Karpas-422 (cell line): ENCODE data around the gene CLDN25. TPM values are rescaled to one million over a fixed set of nuclear protein-coding genes. Genes with fewer than 3 reads are reported as not detected.
A peak's percentile ranks its signal among the peaks of the same experiment; 100 is the strongest.
"Not testable (repeated sequence)": the region's sequence is repeated elsewhere in the genome, so short reads cannot be mapped to it uniquely, and the experiment has no call there.

Source experiments
- DNase-seq: peaks from one replicate; pipeline ENCODE4 v3.0.0-alpha.2; 2015
- H2AFZ ChIP-seq: fragments of 200-600 bp; sonication (generic); 2 replicates; pipeline ENCODE4 v1.6.1; 2014; ENCODE audit warnings: antibody characterized with exemption, low read length, mixed read lengths
- H3K27ac ChIP-seq: fragments of 200-600 bp; sonication (generic); 2 replicates; pipeline ENCODE4 v1.5.1; 2014; ENCODE audit warnings: mild to moderate bottlenecking, low read length, moderate library complexity
- H3K27me3 ChIP-seq: fragments of 200-600 bp; sonication (generic); 2 replicates; pipeline ENCODE4 v1.6.1; 2014; ENCODE audit warnings: low read length, mixed read lengths
- H3K36me3 ChIP-seq: fragments of 200-600 bp; sonication (generic); 2 replicates; pipeline ENCODE4 v1.6.1; 2014; ENCODE audit warnings: low read length, mixed read lengths; ENCODE audit not compliant: insufficient read depth
- H3K4me1 ChIP-seq: fragments of 200-600 bp; sonication (generic); 2 replicates; pipeline ENCODE4 v1.6.1; 2014; ENCODE audit warnings: mild to moderate bottlenecking, low read length, mixed read lengths
- H3K4me2 ChIP-seq: fragments of 200-600 bp; sonication (generic); 2 replicates; pipeline ENCODE4 v1.6.1; 2014; ENCODE audit warnings: low read length, low read depth, mild to moderate bottlenecking; ENCODE audit not compliant: poor library complexity, severe bottlenecking
- H3K4me3 ChIP-seq: fragments of 200-600 bp; sonication (generic); 2 replicates; pipeline ENCODE4 v1.5.1; 2014; ENCODE audit warnings: mild to moderate bottlenecking, antibody characterized with exemption, low read length, mixed read lengths
- H3K79me2 ChIP-seq: fragments of 200-600 bp; sonication (generic); 2 replicates; pipeline ENCODE4 v1.6.1; 2014; ENCODE audit warnings: mild to moderate bottlenecking, low read length, mixed read lengths
- H3K9ac ChIP-seq: fragments of 200-600 bp; sonication (generic); 2 replicates; pipeline ENCODE4 v1.6.0; 2014; ENCODE audit warnings: low read length
- H3K9me2 ChIP-seq: fragments of 200-600 bp; sonication (generic), shearing (Covaris generic); replicated peaks from 2 replicates; pipeline ENCODE4 v1.6.0; 2014; ENCODE audit warnings: mild to moderate bottlenecking, low read length, moderate library complexity; ENCODE audit not compliant: insufficient read depth
- H3K9me3 ChIP-seq: fragments of 300-700, 200-600 bp; sonication (generic); 2 replicates; pipeline ENCODE4 v1.6.1; 2014; ENCODE audit warnings: low read length, mixed read lengths
- H4K20me1 ChIP-seq: fragments of 200-600 bp; sonication (generic); 2 replicates; pipeline ENCODE4 v1.6.1; 2014; ENCODE audit warnings: mild to moderate bottlenecking, antibody characterized with exemption, low read length, low read depth; ENCODE audit not compliant: insufficient read depth
- total RNA-seq: library from RNA; depleted of rRNA; stranded (reverse); fragments of >200 nt; shearing (Covaris generic); gene quantifications from 2 replicates; pipeline ENCODE4 v1.2.3, GENCODE V29; 2014; ENCODE audit warnings: low replicate concordance

CLDN25 gene
- total RNA-seq, 1 experiment from 2014 or later = not detected

- no peak overlapping the region for H3K9ac ChIP-seq
- peaks cover 27% of the 10 kb centered on the region for H3K4me1 ChIP-seq
- no peaks in the 10 kb centered on the region for H3K27me3 ChIP-seq
- H4K20me1 ChIP-seq = no peaks in the 10 kb centered on the region
- no peaks in the 10 kb centered on the region for H3K9me3 ChIP-seq
- H3K27ac ChIP-seq = no peak overlapping the region
- peak overlapping the region; percentile 62 for H3K4me2 ChIP-seq
- H3K9me2 ChIP-seq = no peaks in the 10 kb centered on the region
- 0 out of 2 replicates have a peak, but pooled peaks cover 4% of the 10 kb centered on the region for H3K36me3 ChIP-seq
- H2AFZ ChIP-seq = no peak overlapping the region
- H3K79me2 ChIP-seq = peaks cover 35% of the 10 kb centered on the region
- no peak for DNase-seq
- H3K4me3 ChIP-seq = peak overlapping the region; percentile 77; the same call in 1 of the 2 replicates
Observed at GRCh38 chr11:113771964-113772363, 7.6 kb upstream of the CLDN25 start.

- Histone ChIP-seq H3K4me3 (peak overlapping the region; percentile 77), H3K79me2 (peaks cover 28% of the 10 kb centered on the region), H3K27ac (no peak overlapping the region), H3K9me2 (no peaks in the 10 kb centered on the region), H3K27me3 (no peaks in the 10 kb centered on the region), H2AFZ (no peak overlapping the region; the same call in 1 of the 2 replicates), H3K9ac (peak overlapping the region; percentile 76), H3K9me3 (no peaks in the 10 kb centered on the region), H3K4me1 (peaks cover 27% of the 10 kb centered on the region), H4K20me1 (no peaks in the 10 kb centered on the region), H3K4me2 (peak overlapping the region; percentile 62), H3K36me3 (no peaks in the 10 kb centered on the region)
- no peak for DNase-seq
Observed at GRCh38 chr11:113773092-113773415, 6.5 kb upstream of the CLDN25 start.

GRCh38 chr11:113773416-113774173 is 6.0 kb upstream of the CLDN25 start, which contains the start of gene ZW10:
Gene ZW10, minus strand, starts transcription at chr11:113773692. Its CDS starts 26 bp downstream, at chr11:113773666.
- Histone ChIP-seq H3K79me2 (peaks cover 28% of the 10 kb centered on the region), H3K9me2 (no peaks in the 10 kb centered on the region), H3K27me3 (no peaks in the 10 kb centered on the region), H2AFZ (peak within 1 kb of the TSS; percentile 30; the same call in 1 of the 2 replicates), H3K4me2 (peak within 1 kb of the TSS; percentile 62), H3K9me3 (no peaks in the 10 kb centered on the region), H4K20me1 (no peaks in the 10 kb centered on the region), H3K9ac (peak within 1 kb of the TSS; percentile 76), H3K4me1 (peaks cover 27% of the 10 kb centered on the region), H3K4me3 (peak within 1 kb of the TSS; percentile 77), H3K36me3 (no peaks in the 10 kb centered on the region), H3K27ac (no peak within 1 kb of the TSS)
- peak; percentile 94 for DNase-seq

- Histone ChIP-seq H3K4me2 (peak overlapping the region; percentile 52), H3K79me2 (peaks cover 25% of the 10 kb centered on the region), H2AFZ (peak overlapping the region; percentile 30; the same call in 1 of the 2 replicates), H3K4me3 (peak overlapping the region; percentile 77), H4K20me1 (no peaks in the 10 kb centered on the region), H3K9me3 (no peaks in the 10 kb centered on the region), H3K9ac (peak overlapping the region; percentile 18; the same call in 1 of the 2 replicates), H3K27ac (no peak overlapping the region), H3K36me3 (no peaks in the 10 kb centered on the region), H3K27me3 (no peaks in the 10 kb centered on the region), H3K9me2 (no peaks in the 10 kb centered on the region), H3K4me1 (peaks cover 27% of the 10 kb centered on the region)
- no peak for DNase-seq
Observed at GRCh38 chr11:113774174-113774503, 5.5 kb upstream of the CLDN25 start.

- H3K27me3 ChIP-seq = no peaks in the 10 kb centered on the region
- no peak overlapping the region for H2AFZ ChIP-seq
- no peaks in the 10 kb centered on the region for H3K9me3 ChIP-seq
- no peak overlapping the region for H3K9ac ChIP-seq
- DNase-seq = no peak
- no peak overlapping the region for H3K4me3 ChIP-seq
- H3K36me3 ChIP-seq = no peaks in the 10 kb centered on the region
- no peaks in the 10 kb centered on the region for H3K9me2 ChIP-seq
- H4K20me1 ChIP-seq = no peaks in the 10 kb centered on the region
- no peak overlapping the region for H3K4me2 ChIP-seq
- no peak overlapping the region for H3K27ac ChIP-seq
- peaks cover 19% of the 10 kb centered on the region for H3K4me1 ChIP-seq
- peaks cover 2% of the 10 kb centered on the region for H3K79me2 ChIP-seq
Observed at GRCh38 chr11:113778111-113778910, 1.3 kb upstream of the CLDN25 start.

- H3K27me3 ChIP-seq = no peaks in the 10 kb centered on the region
- H3K36me3 ChIP-seq = no peaks in the 10 kb centered on the region
- H3K4me2 ChIP-seq = no peak overlapping the region
- no peaks in the 10 kb centered on the region for H3K9me3 ChIP-seq
- no peaks in the 10 kb centered on the region for H4K20me1 ChIP-seq
- no peaks in the 10 kb centered on the region for H3K79me2 ChIP-seq
- H2AFZ ChIP-seq = no peak overlapping the region
- H3K4me3 ChIP-seq = no peak overlapping the region
- no peaks in the 10 kb centered on the region for H3K9me2 ChIP-seq
- no peak for DNase-seq
- H3K4me1 ChIP-seq = no peaks in the 10 kb centered on the region
- no peak overlapping the region for H3K9ac ChIP-seq
- no peak overlapping the region for H3K27ac ChIP-seq
Observed at GRCh38 chr11:113781682-113782081, 2.1 kb downstream of the CLDN25 start.

- no peak overlapping the region for H2AFZ ChIP-seq
- no peaks in the 10 kb centered on the region for H3K27me3 ChIP-seq
- no peak for DNase-seq
- no peak overlapping the region for H3K27ac ChIP-seq
- no peaks in the 10 kb centered on the region for H3K4me1 ChIP-seq
- H4K20me1 ChIP-seq = no peaks in the 10 kb centered on the region
- no peak overlapping the region for H3K9ac ChIP-seq
- H3K79me2 ChIP-seq = no peaks in the 10 kb centered on the region
- no peak overlapping the region for H3K4me3 ChIP-seq
- no peaks in the 10 kb centered on the region for H3K9me3 ChIP-seq
- H3K9me2 ChIP-seq = no peaks in the 10 kb centered on the region
- no peaks in the 10 kb centered on the region for H3K36me3 ChIP-seq
- no peak overlapping the region for H3K4me2 ChIP-seq
Observed at GRCh38 chr11:113782134-113782533, 2.5 kb downstream of the CLDN25 start.

GRCh38 chr11:113789016-113789415 is 9.4 kb downstream of the CLDN25 start:
- not testable (repeated sequence) for H3K4me3 ChIP-seq, H3K79me2 ChIP-seq, H3K9me3 ChIP-seq, H4K20me1 ChIP-seq, DNase-seq, H2AFZ ChIP-seq, H3K36me3 ChIP-seq, H3K27me3 ChIP-seq, H3K4me1 ChIP-seq, H3K9ac ChIP-seq, H3K4me2 ChIP-seq, H3K27ac ChIP-seq, H3K9me2 ChIP-seq
